ENCODE data around the gene BPIFB1.

Gene BPIFB1

GRCh38 chr20:33338467-33339258, 55.6 kb downstream of the BPIFB1 start:
- no peak overlapping the region for H3K4me3 ChIP-seq (ENCODE audit: low read depth, low read length)
- TF ChIP-seq POLR2A (IDR thresholded peaks at IDR 0.05; ENCODE audit: extremely low read depth, insufficient read length) (no peak), MAX (IDR thresholded peaks at IDR 0.05; ENCODE audit: low read depth, low read length) (no peak), CTCF (IDR thresholded peaks at IDR 0.05; ENCODE audit: low read depth, low read length) (no peak), MYC (IDR thresholded peaks at IDR 0.05; ENCODE audit: low read depth, low read length) (no peak)
- no peak for DNase-seq (ENCODE audit: low read depth)

GRCh38 chr20:33339515-33340058, 56.6 kb downstream of the BPIFB1 start:
- no peak for DNase-seq (ENCODE audit: low read depth)
- H3K4me3 ChIP-seq (ENCODE audit: low read depth, low read length), result no peak overlapping the region
- no peak for TF ChIP-seq POLR2A (IDR thresholded peaks at IDR 0.05; ENCODE audit: extremely low read depth, insufficient read length)
- TF ChIP-seq MYC (IDR thresholded peaks at IDR 0.05; ENCODE audit: low read depth, low read length), result no peak
- no peak for TF ChIP-seq MAX (IDR thresholded peaks at IDR 0.05; ENCODE audit: low read depth, low read length)
- no peak for TF ChIP-seq CTCF (IDR thresholded peaks at IDR 0.05; ENCODE audit: low read depth, low read length)

- TF ChIP-seq POLR2A (IDR thresholded peaks at IDR 0.05; ENCODE audit: extremely low read depth, insufficient read length) (no peak), CTCF (IDR thresholded peaks at IDR 0.05; ENCODE audit: low read depth, low read length) (no peak), MYC (IDR thresholded peaks at IDR 0.05; ENCODE audit: low read depth, low read length) (no peak), MAX (IDR thresholded peaks at IDR 0.05; ENCODE audit: low read depth, low read length) (no peak)
- H3K4me3 ChIP-seq (ENCODE audit: low read depth, low read length), result no peak overlapping the region
- DNase-seq (ENCODE audit: low read depth), result no peak
These were observed 60.5 kb downstream of the BPIFB1 start for GRCh38 chr20:33343521-33343920.

- no peak for TF ChIP-seq CTCF (IDR thresholded peaks at IDR 0.05; ENCODE audit: low read depth, low read length)
- TF ChIP-seq MYC (IDR thresholded peaks at IDR 0.05; ENCODE audit: low read depth, low read length), result no peak
- no peak for TF ChIP-seq MAX (IDR thresholded peaks at IDR 0.05; ENCODE audit: low read depth, low read length)
- no peak for TF ChIP-seq POLR2A (IDR thresholded peaks at IDR 0.05; ENCODE audit: extremely low read depth, insufficient read length)
- H3K4me3 ChIP-seq (ENCODE audit: low read depth, low read length), result no peak overlapping the region
- no peak for DNase-seq (ENCODE audit: low read depth)
These were observed 62.3 kb downstream of the BPIFB1 start for GRCh38 chr20:33345342-33345741.

- TF ChIP-seq CTCF (IDR thresholded peaks at IDR 0.05; ENCODE audit: low read depth, low read length), result no peak
- TF ChIP-seq POLR2A (IDR thresholded peaks at IDR 0.05; ENCODE audit: extremely low read depth, insufficient read length), result no peak
- no peak for TF ChIP-seq MAX (IDR thresholded peaks at IDR 0.05; ENCODE audit: low read depth, low read length)
- no peak overlapping the region for H3K4me3 ChIP-seq (ENCODE audit: low read depth, low read length)
- no peak for DNase-seq (ENCODE audit: low read depth)
These were observed 65.3 kb downstream of the BPIFB1 start for GRCh38 chr20:33348136-33348937.

Data from NB4 (cell line).